Measurements from ENCODE around the gene BORA.
"Not testable (repeated sequence)": the region's sequence is repeated elsewhere in the genome, so short reads cannot be mapped to it uniquely, and the experiment has no call there.

The BORA gene

DNA sequence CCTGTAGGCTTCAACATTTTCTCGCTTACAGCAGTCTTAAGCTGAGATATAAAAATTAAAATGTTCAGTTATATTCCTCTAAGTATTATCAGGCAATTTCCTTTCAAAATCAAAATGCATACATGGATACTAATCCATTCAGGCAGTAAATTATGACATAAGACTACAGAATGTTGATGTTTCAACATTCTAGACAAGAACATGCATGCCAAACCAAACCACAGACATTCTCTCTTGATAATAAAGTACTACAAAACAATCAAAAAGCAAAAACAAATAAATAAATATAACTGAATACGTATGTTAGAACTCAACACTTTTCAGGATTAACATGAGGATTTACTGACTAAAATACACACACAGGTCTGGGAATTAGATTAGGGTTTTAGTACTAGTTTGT is 46.3 kb downstream of the BORA start:
- no peak for DNase-seq

DNA sequence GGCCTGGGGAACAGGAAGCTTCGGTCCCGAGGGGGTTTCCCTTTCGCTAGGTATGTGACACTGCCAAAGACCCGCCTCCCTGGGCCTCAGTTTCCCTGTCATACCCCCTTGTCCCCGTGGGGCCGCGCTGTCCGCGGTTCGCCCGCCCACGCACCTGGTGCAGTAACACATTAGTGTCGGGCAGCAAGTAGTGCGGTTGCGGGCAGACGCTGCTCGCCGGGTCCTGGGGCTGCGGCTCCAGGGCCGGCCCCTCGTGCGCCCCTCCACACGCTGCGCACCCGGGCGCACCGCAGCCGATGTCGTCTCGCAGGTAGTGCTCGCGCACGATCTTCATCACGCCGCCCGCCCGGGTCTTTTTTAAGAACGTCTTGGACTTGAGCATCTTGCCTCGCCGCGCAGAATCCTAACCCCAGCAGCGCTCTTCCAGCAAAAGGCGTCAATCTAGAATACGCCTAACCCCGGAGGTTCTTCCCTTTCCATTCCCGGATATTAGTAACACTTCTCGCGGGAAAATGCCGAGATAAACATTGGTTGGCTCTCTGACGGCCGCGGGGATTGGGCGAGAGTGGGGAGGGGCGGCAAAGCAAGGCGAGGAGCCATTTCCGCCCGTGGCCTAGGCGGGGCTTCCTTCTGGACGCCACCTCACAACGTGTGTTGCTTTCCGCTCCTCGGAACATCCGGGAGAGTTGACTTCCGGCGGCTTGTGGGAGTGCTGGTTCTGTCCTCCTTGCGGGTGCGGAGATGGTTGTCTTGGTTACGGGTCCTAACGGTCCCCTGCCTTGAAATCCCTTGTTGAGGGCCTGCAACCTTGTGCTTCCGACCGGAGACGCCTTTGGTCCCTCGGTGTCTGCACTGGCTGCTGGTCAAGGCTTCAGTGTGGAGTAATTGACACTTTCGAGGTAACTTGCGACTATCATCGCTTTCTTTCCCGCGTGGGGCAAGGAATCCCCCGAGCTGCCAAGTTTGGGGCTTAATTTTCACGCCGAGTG is 54.0 kb downstream of the BORA start, which contains the start of the genes DIS3 and PIBF1:
DIS3 (minus strand) TSS at position 450 of the 989 bp plus-strand sequence; CDS start at position 382, 68 bp downstream.
PIBF1 (plus strand) TSS at position 683 of the 989 bp plus-strand sequence. CDS start 1,337 bp downstream, outside the sequence.
- DNase-seq, result peak; percentile 96

DNA sequence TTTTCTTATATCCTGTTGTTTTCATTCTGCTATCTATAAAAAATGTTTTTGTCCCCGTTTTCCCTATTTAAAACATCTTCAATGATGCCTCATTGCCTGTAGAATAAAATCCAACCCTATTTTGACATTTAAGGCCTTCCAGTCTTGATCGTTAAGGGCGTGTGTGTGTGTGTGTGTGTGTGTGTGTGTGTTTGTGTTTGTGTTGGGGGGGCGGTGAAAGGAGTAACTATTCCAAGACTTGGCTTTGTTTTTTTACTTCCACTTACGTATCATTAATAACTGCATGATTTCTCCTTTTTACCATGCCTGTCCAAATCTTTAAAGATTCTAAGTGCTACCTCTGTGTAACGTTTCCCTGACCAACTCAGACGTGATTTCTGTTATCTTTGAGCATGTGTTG is 55.0 kb downstream of the BORA start:
- peak in 1 of 2 donors; percentile 28 for DNase-seq

DNA sequence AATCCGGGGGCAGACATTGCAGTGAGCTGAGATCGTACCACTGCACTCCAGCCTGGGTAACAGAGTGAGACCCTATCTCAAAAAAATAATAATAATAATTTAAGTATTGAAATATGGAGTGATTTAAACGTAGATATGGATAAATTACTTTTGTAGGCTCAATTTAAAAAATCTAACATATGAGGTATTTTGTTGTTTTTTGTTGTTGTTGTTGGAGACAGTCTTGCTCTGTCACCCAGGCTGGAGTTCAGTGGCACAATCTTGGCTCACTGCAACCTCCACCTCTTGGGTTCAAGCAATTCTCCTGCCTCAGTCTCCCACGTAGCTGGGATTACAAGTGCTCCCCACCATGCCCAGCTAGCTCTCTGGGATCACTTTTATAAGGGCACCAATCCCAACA is 57.0 kb downstream of the BORA start:
- not testable (repeated sequence) for DNase-seq

DNA sequence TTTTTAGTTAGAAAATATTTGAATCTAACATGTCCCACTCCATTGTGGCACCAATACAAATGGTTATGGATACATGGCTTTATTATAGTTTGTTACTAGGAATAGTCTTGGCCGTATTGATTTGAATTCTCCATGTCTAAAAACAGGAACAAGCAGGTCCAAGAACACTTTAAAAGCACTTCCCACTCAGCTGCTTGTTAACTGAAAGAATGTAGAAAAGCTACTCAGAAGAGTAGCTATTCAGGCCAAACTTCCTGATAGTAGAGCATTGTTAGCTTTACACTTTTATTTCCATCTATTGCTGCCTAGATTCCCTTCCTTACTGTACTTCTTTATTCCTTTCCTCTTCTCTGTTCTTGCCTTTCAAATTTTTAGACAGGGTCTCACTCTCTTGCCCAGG is 61.1 kb downstream of the BORA start:
- DNase-seq, result no peak

DNA sequence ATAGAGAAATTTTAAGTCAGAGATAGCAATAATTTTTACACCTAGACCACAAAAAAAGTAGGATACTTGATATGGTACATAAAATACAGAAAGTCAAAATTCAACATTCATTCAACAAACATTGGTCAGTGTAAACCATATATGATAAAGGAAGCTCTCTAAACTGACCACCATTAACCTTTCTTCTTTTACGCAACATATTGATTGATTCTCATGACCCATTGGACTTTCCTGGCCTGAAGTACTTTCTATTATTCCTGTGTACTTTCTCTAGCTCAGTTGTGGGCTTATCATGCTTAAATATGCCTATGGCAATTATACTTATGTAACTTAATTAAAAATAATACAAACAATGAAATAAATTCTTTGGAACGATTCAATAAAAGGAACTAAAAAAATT is 64.9 kb downstream of the BORA start:
- no peak for DNase-seq

DNA sequence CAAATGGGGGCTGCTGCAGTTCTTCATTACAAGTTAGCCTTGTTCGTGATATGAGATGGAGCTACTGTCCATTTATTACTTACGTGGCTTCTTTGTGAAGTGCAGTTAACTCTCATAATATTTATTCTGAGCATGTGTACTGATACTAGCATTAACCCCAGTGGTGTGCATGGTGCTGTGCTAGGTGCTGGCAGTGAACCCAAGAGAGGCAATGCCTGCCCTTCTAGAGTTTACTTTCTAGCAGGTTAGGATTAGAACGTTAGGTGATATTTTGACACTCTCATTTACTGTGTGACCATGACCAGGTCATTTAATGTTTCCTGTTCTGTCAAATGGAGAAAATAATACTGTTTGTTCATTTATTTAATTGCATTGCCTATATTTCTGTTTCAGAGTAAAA is 71.1 kb downstream of the BORA start:
- DNase-seq, result no peak

DNA sequence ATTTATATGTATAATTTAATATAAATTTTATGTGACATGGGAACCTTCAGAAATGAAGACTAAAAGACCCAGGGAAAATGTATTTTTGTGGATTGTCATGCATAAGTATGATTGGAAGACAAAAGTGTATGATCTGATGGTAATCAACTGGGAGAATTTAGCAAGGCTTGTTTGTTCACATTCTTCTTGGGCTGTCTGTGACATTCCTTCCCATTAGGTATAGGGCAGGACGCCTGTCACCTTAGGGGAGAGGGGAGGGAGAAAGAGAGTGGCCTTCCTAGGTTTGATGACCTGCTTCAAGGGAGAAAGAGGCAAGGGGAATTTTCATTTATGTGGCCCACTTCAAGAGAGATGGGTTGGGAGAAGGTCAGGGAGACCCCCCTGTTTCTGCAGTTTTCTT is 76.6 kb downstream of the BORA start:
- no peak for DNase-seq
